Measurements from ENCODE around the gene TTBK2.
"Not testable (repeated sequence)": the region's sequence is repeated elsewhere in the genome, so short reads cannot be mapped to it uniquely, and the experiment has no call there.

The TTBK2 gene

GRCh38 chr15:42903388-42904324 lies 16.9 kb downstream of the TTBK2 start:
- no peak for DNase-seq

GRCh38 chr15:42893911-42894310 lies 26.7 kb downstream of the TTBK2 start:
- not testable (repeated sequence) for DNase-seq

GRCh38 chr15:42891569-42891968 lies 29.0 kb downstream of the TTBK2 start:
- DNase-seq: no peak

DNA sequence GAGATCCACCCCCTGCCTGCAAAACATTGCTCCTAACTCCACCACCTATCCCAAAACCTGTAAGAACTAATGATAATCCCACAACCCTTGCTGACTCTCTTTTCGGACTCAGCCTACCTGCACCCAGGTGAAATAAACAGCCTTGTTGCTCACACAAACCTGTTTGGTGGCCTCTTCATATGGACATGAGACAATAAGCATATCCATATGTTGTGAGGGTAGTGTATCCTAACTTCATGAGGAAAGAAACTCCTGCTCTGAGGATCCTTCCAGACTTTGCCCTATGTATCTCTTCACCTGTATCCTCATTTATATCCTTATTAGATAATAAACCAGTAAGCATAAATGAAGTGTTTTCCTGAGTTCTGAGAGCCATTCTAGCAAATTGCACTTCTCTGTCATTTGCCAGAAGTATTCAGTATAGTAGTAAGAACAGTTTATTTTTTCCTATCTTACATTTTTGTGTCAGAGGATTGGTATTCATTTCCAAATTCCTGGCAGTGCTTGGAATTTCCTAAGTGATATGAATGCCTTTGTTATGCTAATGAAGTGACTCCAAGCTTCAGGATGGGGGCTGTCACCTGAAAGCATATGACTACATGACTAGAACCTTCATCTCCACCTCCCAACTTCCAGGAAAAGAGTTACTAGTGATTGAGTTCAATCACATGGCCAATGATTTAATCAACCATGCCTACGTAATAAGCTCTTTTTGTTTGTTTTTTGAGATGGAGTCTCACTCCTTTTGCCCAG lies 30.2 kb downstream of the TTBK2 start:
- no peak for DNase-seq

DNA sequence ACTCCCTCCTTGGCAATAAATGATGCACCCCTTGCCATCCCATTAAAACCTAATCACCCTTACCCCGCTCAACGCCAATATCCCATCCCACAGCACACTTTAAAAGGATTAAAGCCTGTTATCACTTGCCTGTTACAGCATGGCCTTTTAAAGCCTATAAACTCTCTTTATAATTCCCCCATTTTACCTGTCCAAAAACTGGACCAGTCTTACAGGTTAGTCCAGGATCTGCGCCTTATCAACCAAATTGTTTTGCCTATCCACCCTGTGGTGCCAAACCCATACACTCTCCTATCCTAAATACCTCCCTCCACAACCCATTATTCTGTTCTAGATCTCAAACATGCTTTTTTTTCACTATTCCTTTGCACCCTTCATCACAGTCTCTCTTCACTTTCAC lies 33.2 kb downstream of the TTBK2 start:
- DNase-seq: not testable (repeated sequence)

- DNase-seq: no peak
Observed at GRCh38 chr15:42880121-42880520, 40.5 kb downstream of the TTBK2 start.

- DNase-seq: no peak
Observed at GRCh38 chr15:42879443-42879842, 41.1 kb downstream of the TTBK2 start.

DNA sequence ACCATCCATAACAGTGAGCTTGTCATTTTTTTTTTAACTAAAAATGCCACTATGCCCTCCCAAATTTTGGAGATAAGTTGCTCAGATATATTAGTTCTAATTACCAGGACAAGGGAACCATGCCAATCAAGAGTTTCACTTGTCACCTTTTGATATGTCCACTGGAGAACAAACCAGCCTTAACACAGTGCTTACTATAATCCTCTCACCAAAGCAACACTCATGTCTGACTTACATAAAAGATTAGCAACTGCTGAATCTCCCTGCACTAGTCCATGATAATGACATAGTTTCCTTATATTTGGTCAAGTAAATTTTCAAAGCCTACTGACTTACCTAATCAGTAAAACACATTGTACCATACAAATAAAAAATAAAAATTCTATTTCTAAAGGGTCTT lies 44.4 kb downstream of the TTBK2 start:
- no peak for DNase-seq

- DNase-seq: no peak
Observed at GRCh38 chr15:42868683-42869082, 51.9 kb downstream of the TTBK2 start.

DNA sequence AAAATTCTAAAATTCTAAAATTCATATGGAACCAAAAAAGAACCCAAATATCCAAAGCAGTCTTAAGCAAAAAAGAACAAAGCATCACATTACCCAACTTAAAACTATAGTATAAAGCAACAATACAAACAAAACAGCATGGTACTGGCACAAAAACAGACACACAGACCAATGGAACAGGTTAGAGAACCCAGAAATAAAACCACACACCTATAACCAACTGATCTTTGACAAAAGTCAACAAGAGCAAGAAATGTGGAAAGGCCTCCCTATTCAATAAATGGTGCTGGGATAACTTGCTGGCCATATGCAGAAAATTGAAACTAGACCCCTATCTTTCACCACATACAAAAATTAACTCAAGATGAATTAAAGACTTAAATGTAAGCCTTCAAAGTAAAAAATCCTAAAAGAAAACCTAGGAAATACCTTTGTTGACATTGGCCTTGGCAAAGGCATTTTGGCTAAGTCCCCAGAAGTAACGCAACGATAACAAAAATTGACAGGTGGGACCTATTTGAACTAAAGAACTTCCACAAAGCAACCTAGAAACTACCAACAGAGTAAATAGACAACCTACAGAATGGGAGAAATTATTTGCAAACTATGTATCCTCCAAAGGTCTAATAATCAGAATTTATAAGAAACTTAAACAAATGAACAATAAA lies 56.9 kb downstream of the TTBK2 start:
- DNase-seq: no peak

DNA sequence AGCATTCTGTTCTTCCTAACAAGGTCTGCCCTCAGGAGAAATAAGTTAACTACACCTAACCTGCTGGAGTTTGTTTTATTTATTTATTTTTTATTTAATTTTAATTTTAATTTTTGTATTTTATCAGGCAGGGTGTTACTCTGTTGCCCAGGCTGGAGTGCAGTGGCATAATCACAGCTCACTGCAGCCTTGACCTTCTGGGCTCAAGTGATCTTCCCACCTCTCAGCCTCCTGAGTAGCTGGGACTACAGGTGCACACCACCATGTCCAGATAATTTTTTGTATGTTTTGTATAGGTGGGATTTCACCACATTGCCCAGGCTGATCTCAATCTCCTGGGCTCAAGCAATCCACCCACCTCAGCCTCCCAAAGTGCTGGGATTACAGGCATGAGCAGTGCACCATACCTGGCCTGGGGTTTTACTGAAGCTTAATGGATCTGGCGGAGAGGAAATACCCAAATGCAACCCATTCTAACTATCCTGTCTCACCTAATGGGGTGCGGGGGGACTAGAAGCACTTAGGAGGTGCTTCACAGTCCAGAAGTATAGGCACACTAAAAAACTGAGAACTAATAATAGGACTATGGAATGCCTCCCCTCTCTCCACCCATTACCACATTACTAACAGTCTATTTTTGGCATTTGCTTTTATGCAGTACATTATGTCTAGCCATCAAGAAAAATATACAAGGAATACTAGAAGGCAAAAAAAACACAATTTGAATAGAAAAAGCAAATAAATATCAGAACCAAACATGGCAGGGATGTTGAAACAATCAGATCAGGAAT lies 61.4 kb downstream of the TTBK2 start:
- no peak for DNase-seq

DNA sequence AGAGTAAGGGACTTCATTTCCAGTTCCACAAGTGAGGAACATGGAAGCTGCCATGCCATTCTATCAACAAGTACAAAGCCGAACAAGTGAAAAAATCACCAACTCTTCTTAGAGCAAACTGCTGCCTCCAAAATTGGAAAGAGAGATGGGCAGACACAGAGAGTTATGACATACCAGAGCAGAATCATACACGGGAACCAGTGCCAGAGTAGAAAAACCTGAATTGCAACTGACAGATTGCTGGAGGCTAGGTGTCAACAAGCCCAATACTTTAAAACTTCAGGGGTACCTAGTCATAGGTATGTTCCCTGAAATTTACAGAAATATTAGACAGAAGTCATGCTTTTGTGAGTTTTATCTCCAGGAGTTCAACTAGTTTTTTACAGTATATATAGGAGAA lies 62.0 kb downstream of the TTBK2 start:
- no peak for DNase-seq

DNA sequence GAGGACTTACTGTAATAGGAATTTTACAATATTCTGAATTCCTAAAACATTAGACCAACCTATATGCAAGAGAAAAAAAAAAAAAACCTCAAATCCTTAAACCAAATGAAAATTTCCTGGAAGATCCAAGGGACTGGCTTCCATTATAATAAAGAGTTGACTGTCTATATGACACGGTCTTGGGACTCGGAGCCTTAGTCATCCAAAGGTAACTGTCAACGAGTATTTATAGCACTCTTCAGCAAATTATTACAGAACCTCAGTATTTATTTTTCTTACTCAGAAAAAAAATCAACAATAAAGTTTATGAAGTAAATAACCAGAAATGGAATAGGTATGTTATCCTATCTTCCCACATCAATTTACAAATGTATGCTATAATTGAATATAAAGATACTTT lies 66.0 kb downstream of the TTBK2 start:
- DNase-seq: no peak

- no peak for DNase-seq
Observed at GRCh38 chr15:42849836-42850235, 70.7 kb downstream of the TTBK2 start.

DNA sequence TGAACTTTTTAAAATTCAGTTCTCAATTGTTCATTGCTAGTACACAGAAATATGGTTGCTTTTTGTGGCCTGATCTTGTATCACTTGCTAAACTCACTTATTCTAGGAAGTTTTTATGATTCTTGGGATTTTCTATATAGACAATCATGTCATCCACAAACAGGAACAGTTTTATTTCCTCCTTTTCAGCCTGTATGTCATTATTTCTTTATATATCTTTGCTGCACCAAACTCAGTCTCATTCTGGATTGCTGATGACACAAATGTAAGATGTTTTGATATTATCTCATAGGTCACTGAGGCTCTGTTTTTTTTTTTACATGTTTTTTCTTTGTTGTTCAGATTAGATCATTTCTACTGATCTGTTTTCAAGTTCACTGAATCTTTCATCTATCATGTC lies 71.7 kb downstream of the TTBK2 start:
- no peak for DNase-seq

DNA sequence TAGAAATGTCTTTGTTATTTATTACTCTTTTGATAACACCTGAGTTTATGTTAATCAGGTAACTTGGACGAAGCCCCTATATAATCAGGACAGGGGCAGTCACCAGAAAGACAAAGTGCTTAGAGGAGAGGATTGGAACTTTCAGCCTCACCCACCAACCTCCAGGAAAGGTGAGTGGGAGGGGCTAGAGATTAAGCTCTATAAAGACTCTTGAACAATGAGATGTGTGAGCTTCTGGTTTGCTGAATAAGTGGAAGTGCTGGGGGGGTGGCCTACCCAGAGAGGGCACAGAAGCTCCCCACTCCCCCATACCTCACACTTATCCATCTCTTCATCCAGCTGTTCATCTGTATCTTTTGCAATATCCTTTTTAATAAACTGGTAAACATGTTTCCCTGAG lies 73.9 kb downstream of the TTBK2 start:
- no peak for DNase-seq

- no peak for DNase-seq
Observed at GRCh38 chr15:42845581-42845980, 75.0 kb downstream of the TTBK2 start.

GRCh38 chr15:42843699-42844098 lies 76.9 kb downstream of the TTBK2 start:
- DNase-seq: no peak

GRCh38 chr15:42836251-42836650 lies 84.3 kb downstream of the TTBK2 start:
- no peak for DNase-seq

DNA sequence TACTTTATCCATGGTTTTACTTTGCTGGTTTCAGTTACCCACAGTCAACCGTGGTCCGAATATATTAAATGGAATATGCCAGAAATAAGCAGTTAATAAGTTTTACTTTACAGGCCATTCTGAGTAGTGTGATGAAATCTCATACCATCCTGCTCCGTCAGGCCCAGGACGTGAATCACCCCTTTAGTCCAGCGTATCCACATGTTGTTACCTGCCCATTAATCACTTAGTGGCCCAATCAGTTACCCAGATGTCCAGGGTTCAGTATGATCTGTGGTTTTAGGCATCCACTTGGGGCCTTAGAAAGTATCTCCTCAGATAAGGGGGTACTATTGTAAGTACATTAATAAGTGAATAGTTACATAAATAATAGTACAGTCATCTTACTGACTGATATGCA lies 88.0 kb downstream of the TTBK2 start:
- no peak for DNase-seq

GRCh38 chr15:42826251-42826890 lies 94.2 kb downstream of the TTBK2 start:
- no peak for DNase-seq

DNA sequence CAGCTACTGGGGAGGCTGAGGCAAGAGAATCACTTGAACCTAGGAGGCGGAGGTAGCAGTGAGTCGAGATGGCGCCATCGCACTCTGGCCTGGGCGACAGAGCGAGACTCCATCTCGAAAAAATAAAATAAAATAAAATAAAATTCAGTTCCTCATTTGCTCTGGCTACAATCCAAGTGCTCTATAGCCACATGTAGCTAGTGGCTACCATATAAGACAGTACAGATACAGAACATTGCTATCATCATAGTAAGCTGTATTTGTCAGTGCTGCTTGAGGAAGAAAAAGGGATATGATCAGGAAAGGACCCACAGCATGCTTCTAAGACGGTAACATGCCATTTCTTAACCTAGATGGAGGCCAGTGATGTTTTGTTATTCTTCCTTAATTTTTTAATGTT lies 95.0 kb downstream of the TTBK2 start:
- DNase-seq: no peak

All from SIG-M5 (cell line).